ENCODE data around the gene GCSH. TPM values are rescaled to one million over a fixed set of nuclear protein-coding genes. Genes with fewer than 3 reads are reported as not detected.

Gene GCSH
- polyA plus RNA-seq, 1 of the 3 experiments (the other 2 are of a cell fraction): 20.7 TPM

- Histone ChIP-seq H3K79me2 (ENCODE audit: insufficient read depth) (no peaks in the 10 kb centered on the region), H3F3A (replicated peaks; ENCODE audit: insufficient read depth) (peaks cover 1% of the 10 kb centered on the region), H3K9me3 (no peaks in the 10 kb centered on the region), H3K9ac (no peak overlapping the region), H3K4me3 (ENCODE audit: low read depth in 2 of 2, low read length in 1 of 2) (no peak overlapping the region), H4K20me1 (ENCODE audit: insufficient read depth) (no peaks in the 10 kb centered on the region), H3K27me3 (ENCODE audit: insufficient read depth) (no peaks in the 10 kb centered on the region), H2AFZ (ENCODE audit: low read depth) (no peak overlapping the region), H3K27ac (ENCODE audit: low read depth in 2 of 2, low read length in 1 of 2) (no peak overlapping the region), H3K9me2 (no peaks in the 10 kb centered on the region), H3K4me2 (no peak overlapping the region), H3K4me1 (ENCODE audit: control insufficient read depth in 1 of 2, insufficient read depth in 2 of 2, low read depth in 1 of 2, low read length in 1 of 2) (no peaks in the 10 kb centered on the region; a peak in 1 of 4 replicates), H3K36me3 (replicated peaks in 1 of 2; ENCODE audit: control insufficient read depth in 1 of 2, insufficient read depth in 2 of 2, low read length in 1 of 2) (no peaks in the 10 kb centered on the region)
- DNase-seq: no peak
- 83% methylated on average over 7 of the region's 8 CpGs for WGBS (ENCODE audit: low lambda C conversion rate)
- TF ChIP-seq REST (IDR thresholded peaks at IDR 0.05; ENCODE audit: low read depth, low read length) (no peak), EZH2phosphoT487 (IDR thresholded peaks at IDR 0.05; ENCODE audit: borderline replicate concordance, low read depth) (no peak), IRF3 (IDR thresholded peaks at IDR 0.05; ENCODE audit: low read depth, low read length) (no peak), RAD21 (IDR thresholded peaks at IDR 0.05; ENCODE audit: low read length) (no peak)
- POLR2A ChIA-PET: no interaction called here
- CTCF ChIA-PET: no interaction called here
Observed at GRCh38 chr16:81070979-81071378, 25.2 kb downstream of the GCSH start.

GRCh38 chr16:81069063-81069462, 27.1 kb downstream of the GCSH start:
- POLR2A ChIA-PET: no interaction called here
- 95% methylated on average over 4 of the region's 4 CpGs for WGBS (ENCODE audit: low lambda C conversion rate)
- H4K20me1 ChIP-seq (ENCODE audit: insufficient read depth): no peaks in the 10 kb centered on the region
- no peak overlapping the region for H3K4me3 ChIP-seq (ENCODE audit: low read depth in 2 of 2, low read length in 1 of 2)
- H3K4me1 ChIP-seq (ENCODE audit: control insufficient read depth in 1 of 2, insufficient read depth in 2 of 2, low read depth in 1 of 2, low read length in 1 of 2): no peaks in the 10 kb centered on the region
- no peaks in the 10 kb centered on the region for H3K9me2 ChIP-seq
- H3K36me3 ChIP-seq (replicated peaks in 1 of 2; ENCODE audit: control insufficient read depth in 1 of 2, insufficient read depth in 2 of 2, low read length in 1 of 2): no peaks in the 10 kb centered on the region
- H3K9ac ChIP-seq: no peak overlapping the region
- H3K27ac ChIP-seq (ENCODE audit: low read depth in 2 of 2, low read length in 1 of 2): no peak overlapping the region
- H3K4me2 ChIP-seq: no peak overlapping the region
- CTCF ChIA-PET: no interaction called here
- H3F3A ChIP-seq (replicated peaks; ENCODE audit: insufficient read depth): no peaks in the 10 kb centered on the region
- no peak overlapping the region for H2AFZ ChIP-seq (ENCODE audit: low read depth)
- TF ChIP-seq TAF1 (IDR thresholded peaks at IDR 0.05; ENCODE audit: borderline replicate concordance, low read depth, low read length) (no peak), USF1 (IDR thresholded peaks at IDR 0.05; ENCODE audit: borderline replicate concordance, low read depth) (no peak), EZH2phosphoT487 (IDR thresholded peaks at IDR 0.05; ENCODE audit: borderline replicate concordance, low read depth) (no peak), SIN3A (IDR thresholded peaks at IDR 0.05; ENCODE audit: borderline replicate concordance, low read depth, low read length) (no peak), TCF12 (IDR thresholded peaks at IDR 0.05) (no peak), FOSL2 (IDR thresholded peaks at IDR 0.05; ENCODE audit: borderline replicate concordance, low read depth) (no peak)
- no peaks in the 10 kb centered on the region for H3K27me3 ChIP-seq (ENCODE audit: insufficient read depth)
- H3K79me2 ChIP-seq (ENCODE audit: insufficient read depth): no peaks in the 10 kb centered on the region
- DNase-seq: no peak
- no peaks in the 10 kb centered on the region for H3K9me3 ChIP-seq

All from SK-N-SH (cell line).